NCI-H82 treated with DMSO at 0.1 percent for 48 hours (cell line): ENCODE data around the gene AIRE.
A peak's percentile ranks its signal among the peaks of the same experiment; 100 is the strongest.
"Not testable (repeated sequence)": the region's sequence is repeated elsewhere in the genome, so short reads cannot be mapped to it uniquely, and the experiment has no call there.

ENCODE experiments used
- DNase-seq: peaks from one replicate; lab custom pipeline; 2025; ENCODE audit not compliant: unreplicated experiment; lab: John Stamatoyannopoulos, UW

Gene AIRE

GRCh38 chr21:44291078-44291935, 5.6 kb downstream of the AIRE start:
- DNase-seq = no peak

- no peak for DNase-seq
Measured at GRCh38 chr21:44291936-44292811, 6.5 kb downstream of the AIRE start.

DNA sequence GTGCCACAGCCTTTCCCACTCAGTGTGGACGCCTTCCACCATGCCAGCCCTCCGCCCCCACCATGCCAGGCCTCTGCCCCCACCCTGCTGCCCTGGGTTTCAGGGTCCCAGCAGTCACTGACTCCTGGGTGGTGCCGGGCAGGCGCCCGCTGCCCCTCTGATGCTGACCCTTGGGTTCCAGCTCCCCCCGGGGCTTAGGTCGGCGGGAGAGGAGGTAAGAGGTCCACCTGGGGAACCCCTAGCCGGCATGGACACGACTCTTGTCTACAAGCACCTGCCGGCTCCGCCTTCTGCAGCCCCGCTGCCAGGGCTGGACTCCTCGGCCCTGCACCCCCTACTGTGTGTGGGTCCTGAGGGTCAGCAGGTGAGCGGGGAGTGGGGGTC, 7.1 kb downstream of the AIRE start:
- no peak for DNase-seq

- DNase-seq = no peak
Measured at GRCh38 chr21:44293551-44294231, 8.0 kb downstream of the AIRE start.

DNA sequence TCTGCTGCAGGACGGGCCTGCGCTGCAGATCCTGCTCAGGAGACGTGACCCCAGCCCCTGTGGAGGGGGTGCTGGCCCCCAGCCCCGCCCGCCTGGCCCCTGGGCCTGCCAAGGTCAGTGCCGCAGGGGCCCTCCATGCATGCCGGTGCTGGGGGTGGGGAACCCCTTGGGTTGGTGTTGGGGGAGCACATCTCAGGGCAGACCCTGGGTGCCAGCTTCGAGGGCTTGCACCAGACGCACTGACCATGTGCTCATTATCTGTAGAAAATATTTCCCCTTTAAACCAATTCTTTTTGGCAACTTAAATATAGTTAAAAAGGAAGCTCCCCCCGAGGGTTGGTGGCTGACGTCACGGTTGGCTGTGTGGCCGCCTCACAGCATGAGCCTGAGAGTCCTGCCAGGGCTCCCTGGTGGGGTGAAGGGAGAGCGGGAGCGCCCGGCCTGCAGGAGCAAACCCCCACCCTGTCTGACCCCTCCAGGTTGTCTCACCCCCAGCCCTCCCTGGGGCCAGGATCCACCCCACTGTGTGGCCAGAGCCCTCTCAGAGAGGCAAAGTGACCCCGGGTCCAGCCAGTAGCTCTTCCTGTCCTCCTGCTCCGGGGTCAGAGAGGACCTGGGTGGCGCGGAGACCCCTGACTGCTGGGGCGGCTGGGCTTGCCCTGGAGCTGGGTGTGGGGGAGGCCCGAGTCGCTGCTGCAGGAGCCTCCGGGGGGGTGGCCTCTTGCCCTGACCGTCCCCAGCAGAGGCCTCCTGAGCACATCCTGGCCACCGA, 8.9 kb downstream of the AIRE start:
- no peak for DNase-seq

DNA sequence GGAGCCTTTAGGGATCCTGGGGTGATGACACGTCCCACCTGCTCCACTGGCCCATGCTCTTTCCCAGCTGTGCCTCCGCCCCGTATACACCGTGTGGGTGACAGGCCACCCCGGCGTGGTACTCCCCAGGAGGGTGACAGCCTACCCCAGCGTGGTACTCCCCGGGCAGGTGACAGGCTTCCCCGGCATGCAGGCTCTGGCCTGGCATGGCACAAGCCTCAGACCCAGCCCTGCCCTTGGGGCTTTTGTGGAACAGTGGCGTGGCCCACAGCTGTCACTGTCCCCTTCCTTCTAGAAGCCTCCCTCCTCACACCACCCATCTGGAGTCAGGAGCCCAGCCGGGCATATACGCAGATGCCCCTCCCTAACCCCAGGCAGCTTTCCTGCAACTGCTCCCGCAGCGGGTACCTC, 9.5 kb downstream of the AIRE start:
- no peak for DNase-seq

- no peak for DNase-seq
Measured at GRCh38 chr21:44295646-44296045, 10.0 kb downstream of the AIRE start.

DNA sequence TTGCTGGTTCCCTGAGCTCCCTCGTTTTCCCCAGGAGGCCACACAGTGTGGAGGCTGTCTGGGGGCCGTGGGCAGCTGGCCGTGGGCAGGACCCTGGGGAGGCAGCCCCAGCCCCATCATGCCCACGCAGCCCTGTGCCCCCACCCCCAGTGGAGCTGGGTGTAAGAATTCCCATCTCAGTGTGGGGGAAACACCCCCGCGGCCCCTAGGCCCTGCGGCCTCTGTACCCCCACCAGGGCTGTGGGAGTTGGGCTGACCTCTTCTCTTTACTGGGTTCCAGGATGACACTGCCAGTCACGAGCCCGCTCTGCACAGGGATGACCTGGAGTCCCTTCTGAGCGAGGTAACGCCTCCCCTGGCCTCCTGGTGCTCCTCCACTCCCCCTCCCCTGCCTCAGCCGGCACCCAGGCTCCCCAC, 10.4 kb downstream of the AIRE start:
- DNase-seq = no peak

- DNase-seq = no peak
Measured at GRCh38 chr21:44296916-44297315, 11.2 kb downstream of the AIRE start.

DNA sequence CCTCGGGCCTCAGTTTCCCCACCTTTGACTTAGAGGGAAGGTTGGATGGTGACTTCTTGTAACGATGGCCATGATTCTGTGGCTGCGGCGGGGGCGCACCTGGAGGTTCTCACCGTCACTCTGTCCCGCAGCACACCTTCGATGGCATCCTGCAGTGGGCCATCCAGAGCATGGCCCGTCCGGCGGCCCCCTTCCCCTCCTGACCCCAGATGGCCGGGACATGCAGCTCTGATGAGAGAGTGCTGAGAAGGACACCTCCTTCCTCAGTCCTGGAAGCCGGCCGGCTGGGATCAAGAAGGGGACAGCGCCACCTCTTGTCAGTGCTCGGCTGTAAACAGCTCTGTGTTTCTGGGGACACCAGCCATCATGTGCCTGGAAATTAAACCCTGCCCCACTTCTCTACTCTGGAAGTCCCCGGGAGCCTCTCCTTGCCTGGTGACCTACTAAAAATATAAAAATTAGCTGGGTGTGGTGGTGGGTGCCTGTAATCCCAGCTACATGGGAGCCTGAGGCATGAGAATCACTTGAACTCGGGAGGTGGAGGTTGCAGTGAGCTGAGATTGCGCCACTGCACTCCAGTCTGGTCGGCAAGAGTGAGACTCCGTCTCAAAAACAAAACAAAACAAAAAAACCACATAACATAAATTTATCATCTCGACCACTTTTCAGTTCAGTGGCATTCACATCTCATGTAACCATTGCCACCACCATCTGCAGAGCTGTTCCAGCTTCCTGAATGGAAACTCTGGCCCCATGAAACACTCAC, 12.0 kb downstream of the AIRE start:
- peak; percentile 75 for DNase-seq

DNA sequence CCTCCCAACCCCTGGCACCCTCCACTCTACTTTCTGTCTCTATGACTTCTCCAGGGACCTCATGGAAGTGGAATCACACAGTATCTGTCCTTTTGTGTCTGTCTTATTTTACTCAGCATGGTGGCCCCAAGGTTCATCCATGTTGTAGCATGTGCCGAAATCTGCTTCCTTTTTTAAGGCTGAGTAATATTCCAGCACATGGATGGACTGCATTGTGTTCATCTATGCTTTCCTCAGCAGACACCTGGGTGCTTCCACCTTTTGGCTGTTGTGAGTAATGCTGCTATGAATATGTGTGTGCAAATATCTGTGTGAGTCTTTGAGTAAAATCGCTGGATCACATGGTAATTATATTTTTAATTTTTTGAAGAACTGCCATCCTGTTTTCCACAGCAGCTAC, 12.6 kb downstream of the AIRE start:
- no peak for DNase-seq

GRCh38 chr21:44299085-44299457, 13.4 kb downstream of the AIRE start:
- DNase-seq = no peak

- DNase-seq = no peak
Measured at GRCh38 chr21:44299458-44300261, 14.0 kb downstream of the AIRE start, which contains the start of gene PFKL. Gene PFKL (plus strand): TSS chr21:44300053. CDS start chr21:44300106, 53 bp downstream.

GRCh38 chr21:44300262-44300959, 14.7 kb downstream of the AIRE start:
- DNase-seq = no peak

DNA sequence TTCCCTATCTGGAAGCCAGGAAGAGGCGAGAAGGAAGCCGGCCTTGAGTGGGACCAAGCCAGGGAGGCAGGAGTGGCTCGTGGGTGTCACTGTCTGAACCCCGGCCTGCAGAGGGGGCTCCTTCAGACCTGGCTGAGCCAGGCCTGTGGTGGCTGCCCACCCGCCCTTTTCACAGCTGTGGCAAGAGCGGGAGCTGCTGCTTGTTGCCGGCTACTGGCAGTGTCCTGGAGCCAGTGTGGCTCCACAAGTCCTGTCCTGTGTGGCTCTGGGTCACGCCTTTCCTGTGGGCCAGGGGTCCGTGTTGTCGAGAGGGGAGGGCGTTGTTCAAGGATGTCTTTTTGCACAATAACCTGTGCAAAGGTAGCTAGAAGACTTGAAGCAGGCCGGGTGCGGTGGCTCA, 15.5 kb downstream of the AIRE start:
- no peak for DNase-seq

DNA sequence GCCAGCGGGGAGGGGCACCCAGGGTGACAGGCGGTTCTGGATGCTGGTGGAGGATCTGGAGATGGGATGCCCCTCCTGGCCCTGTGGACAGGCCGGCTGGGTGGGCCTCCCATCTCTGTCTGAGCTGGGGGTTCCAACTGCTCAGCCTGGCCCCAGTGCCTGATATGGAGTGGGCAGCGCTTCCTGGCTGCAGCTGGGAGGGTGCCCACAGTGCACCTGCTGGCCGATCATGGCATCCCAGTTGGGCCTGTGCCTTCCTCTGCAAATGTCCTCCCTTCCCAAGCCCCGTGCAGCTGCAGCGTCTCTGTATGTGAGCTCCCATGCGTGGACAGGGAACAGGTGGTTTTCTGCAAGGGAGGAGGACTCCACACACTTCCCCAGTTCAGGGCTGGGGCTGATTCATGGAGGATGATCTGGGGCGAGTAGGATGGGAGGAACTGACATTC, 16.3 kb downstream of the AIRE start:
- no peak for DNase-seq

DNA sequence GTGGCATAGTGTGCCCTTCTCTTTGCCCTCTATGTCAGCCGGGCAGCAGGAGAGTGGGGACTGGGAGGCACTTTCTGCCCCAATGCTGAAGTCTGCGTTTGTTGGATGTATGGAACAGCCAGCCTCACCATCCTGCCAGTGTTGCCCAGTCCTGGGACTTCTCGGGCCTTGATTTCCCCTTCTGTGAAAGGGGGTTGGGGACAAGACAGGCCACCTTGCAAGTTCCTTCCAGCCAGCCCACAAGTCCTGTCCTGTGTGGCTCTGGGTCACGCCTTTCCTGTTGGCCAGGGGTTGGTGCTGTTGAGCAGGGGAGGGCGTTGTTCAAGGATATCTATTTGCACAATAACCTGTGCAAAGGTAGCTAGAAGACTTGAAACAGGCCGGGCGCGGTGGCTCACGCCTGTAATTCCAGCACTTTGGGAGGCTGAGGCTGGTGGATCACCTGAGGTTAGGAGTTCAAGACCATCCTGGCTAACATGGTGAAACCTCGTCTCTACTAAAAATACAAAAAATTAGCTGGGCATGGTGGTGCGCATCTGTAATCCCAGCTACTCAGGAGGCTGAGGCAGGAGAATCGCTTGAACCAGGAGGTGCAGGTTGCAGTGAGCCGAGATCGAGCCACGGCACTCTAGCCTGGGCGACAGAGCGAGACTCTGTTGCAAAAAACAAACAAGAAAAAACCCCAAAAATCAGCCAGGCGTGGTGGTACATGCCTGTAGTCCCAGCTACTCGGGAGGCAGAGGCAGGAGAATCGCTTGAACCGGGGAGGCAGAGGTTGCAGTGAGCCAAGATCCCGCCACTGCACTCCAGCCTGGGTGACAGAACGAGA, 17.1 kb downstream of the AIRE start:
- DNase-seq = not testable (repeated sequence)
